ENCODE data around the gene ABHD6.

Gene ABHD6

DNA sequence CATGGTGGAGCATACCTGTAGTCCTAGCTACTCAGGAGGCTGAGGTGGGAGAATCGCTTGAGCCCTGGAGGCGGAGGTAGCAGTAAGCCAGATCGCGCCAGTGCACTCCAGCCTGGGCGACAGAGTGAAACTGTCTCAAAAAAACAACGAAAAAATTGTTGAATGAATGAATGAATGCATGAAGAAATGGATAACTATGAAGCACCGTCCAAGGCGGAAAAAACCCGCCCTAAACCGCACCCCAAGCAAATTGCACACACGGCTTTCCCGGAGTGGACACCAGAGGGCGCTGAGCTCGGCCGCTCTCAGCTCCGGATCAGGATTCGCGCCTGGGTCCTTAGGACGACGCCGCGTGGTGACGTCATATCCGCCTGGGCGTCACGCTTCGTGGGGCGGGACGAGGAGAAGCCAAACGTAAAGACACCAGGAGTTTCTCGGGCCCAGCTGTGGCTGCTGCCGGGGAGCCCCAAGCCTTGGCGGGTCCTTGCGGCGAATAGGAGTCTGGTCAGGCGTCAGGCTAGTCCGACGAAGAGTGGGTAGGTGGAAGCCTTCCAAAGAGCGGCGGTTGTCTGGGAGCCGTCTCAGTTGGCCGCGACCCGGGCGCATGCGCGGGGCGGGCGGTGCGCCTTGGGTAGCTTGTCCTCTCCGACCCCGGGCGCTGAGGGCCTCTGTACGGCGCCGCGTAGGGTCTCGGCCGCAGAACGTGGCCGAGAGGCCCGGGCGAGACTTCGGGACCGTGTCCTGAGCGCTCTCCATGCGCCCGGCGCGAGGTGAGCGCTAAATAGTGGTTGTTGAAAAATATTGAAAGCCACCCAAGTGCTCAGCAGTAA lies 68.5 kb downstream of the ABHD6 start, which contains the start of the genes HTD2 and RPP14:
Gene HTD2, plus strand, starts transcription at position 639 of the 830 bp plus-strand sequence. CDS start 11,094 bp downstream, outside the sequence.
Gene RPP14, plus strand, starts transcription at position 364 of the 830 bp plus-strand sequence. CDS start 4,085 bp downstream, outside the sequence.
- ChIA-PET POLR2A (interaction anchor here (0.7 to 2.1 kb wide), 34 partner anchors 9 to 349 kb away, joined by 3 to 18 read pairs (median 4); partner anchors contain the start of genes ABHD6, KCTD6 and PDHB), CTCF (interaction anchor here (0.5 to 4.6 kb wide), 14 partner anchors 10 to 227 kb away, joined by 3 to 21 read pairs (median 4); partner anchors contain the start of gene KCTD6)
- TF ChIP-seq BHLHE40 (IDR thresholded peaks at IDR 0.05; ENCODE audit: borderline replicate concordance): no peak
- peak; percentile 77 for TF ChIP-seq L3MBTL2 (conservative IDR thresholded peaks at IDR 0.05)
- TF ChIP-seq, protein P1, sequence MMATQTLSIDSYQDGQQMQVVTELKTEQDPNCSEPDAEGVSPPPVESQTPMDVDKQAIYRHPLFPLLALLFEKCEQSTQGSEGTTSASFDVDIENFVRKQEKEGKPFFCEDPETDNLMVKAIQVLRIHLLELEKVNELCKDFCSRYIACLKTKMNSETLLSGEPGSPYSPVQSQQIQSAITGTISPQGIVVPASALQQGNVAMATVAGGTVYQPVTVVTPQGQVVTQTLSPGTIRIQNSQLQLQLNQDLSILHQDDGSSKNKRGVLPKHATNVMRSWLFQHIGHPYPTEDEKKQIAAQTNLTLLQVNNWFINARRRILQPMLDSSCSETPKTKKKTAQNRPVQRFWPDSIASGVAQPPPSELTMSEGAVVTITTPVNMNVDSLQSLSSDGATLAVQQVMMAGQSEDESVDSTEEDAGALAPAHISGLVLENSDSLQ (IDR thresholded peaks at IDR 0.05): no peak
- DNase-seq (ENCODE audit: extremely low spot score): peak; percentile 98

DNA sequence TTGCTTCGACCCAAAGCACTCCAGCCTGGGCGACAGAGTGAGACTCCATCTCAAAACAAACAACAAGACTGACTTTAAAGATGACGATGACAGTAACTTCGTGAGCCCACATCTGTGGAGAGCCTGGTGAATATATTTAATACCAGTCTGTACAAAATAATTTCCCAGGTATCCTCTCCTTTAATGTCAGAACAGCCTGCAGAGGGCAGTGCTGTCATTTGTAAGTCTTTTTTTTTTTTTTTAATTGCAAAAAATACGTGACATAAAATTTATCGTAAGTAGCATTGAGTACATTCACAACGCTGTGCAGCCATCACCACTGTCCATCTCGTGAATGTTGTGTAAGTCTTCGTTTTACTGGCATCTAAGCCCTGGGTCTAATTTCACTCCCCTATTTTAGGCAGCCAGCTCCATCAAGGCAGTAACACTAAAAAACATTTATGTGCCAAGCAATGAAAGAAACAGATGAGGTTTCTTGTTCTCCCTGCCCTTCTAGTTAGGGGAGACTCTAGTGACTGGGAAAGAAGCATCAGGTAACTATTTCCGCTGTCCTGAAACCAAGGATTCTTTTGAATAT lies 70.1 kb downstream of the ABHD6 start:
- POLR2A ChIA-PET: interaction anchor here (0.8 to 2.0 kb wide), 5 partner anchors 24 to 180 kb away, joined by 4 to 16 read pairs (median 5); no protein-coding TSS in a partner anchor
- CTCF ChIA-PET: interaction anchor here (0.6 to 4.6 kb wide), 13 partner anchors 8 to 726 kb away, joined by 3 to 21 read pairs (median 3); no protein-coding TSS in a partner anchor
- DNase-seq (ENCODE audit: extremely low spot score): no peak
- TF ChIP-seq ZNF384 (IDR thresholded peaks at IDR 0.05): peak; percentile 97
- no peak for TF ChIP-seq CTBP1 (IDR thresholded peaks at IDR 0.05; ENCODE audit: borderline replicate concordance)
- no peak for TF ChIP-seq LEF1 (IDR thresholded peaks at IDR 0.05; ENCODE audit: borderline replicate concordance)

DNA sequence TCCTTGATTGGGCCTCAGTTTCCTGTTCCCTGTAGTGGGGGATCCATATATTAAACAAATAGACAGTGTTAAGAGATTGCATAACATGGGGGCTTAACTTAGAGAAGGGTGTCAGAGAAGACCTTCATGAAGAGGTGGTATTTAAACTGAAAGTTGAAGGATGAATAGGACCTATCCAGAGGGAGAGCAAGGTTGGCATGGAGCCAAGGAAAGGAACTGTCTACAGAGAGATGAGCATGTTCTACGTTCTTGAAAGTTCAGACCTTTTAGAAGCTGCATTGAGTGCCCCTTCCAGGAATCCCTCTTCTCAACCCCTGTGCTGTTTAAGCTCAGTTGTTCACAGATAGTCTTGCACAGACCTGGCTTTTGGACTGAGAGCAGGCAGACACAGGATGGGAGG lies 71.1 kb downstream of the ABHD6 start:
- POLR2A ChIA-PET: no interaction called here
- CTCF ChIA-PET: interaction anchor here (0.6 to 4.6 kb wide), 3 partner anchors 120 to 446 kb away, joined by 4 to 21 read pairs (median 5); no protein-coding TSS in a partner anchor
- no peak for DNase-seq (ENCODE audit: extremely low spot score)
- no peak for TF ChIP-seq L3MBTL2 (conservative IDR thresholded peaks at IDR 0.05)

DNA sequence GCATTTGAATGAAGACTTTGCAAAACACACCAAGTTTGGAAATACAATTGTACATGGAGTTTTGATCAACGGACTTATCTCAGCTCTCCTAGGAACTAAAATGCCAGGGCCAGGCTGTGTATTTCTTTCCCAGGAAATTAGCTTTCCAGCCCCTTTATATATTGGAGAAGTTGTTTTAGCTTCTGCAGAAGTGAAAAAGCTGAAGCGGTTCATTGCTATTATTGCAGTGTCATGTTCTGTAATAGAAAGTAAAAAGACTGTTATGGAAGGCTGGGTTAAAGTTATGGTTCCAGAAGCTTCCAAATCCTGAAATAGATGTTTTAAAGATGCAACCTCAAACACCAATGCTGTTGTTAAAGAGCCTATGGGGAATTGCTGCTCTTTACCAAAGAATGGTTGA lies 80.2 kb downstream of the ABHD6 start:
- CTCF ChIA-PET: interaction anchor here (0.6 to 2.3 kb wide), 2 partner anchors 97 to 298 kb away, joined by 6 to 10 read pairs; no protein-coding TSS in a partner anchor
- POLR2A ChIA-PET: interaction anchor here (0.9 to 3.5 kb wide), 2 partner anchors 11 to 17 kb away, joined by 5 to 18 read pairs; partner anchors contain the start of genes HTD2 and RPP14
- TF ChIP-seq LEF1 (IDR thresholded peaks at IDR 0.05; ENCODE audit: borderline replicate concordance) (no peak), ELF4 (IDR thresholded peaks at IDR 0.05) (no peak), BHLHE40 (IDR thresholded peaks at IDR 0.05; ENCODE audit: borderline replicate concordance) (no peak), NFRKB (IDR thresholded peaks at IDR 0.05) (no peak), SUZ12 (IDR thresholded peaks at IDR 0.05) (no peak), FOXM1 (IDR thresholded peaks at IDR 0.05; ENCODE audit: borderline replicate concordance) (no peak), TARDBP (IDR thresholded peaks at IDR 0.05) (no peak), L3MBTL2 (conservative IDR thresholded peaks at IDR 0.05) (no peak)
- DNase-seq (ENCODE audit: extremely low spot score): no peak

DNA sequence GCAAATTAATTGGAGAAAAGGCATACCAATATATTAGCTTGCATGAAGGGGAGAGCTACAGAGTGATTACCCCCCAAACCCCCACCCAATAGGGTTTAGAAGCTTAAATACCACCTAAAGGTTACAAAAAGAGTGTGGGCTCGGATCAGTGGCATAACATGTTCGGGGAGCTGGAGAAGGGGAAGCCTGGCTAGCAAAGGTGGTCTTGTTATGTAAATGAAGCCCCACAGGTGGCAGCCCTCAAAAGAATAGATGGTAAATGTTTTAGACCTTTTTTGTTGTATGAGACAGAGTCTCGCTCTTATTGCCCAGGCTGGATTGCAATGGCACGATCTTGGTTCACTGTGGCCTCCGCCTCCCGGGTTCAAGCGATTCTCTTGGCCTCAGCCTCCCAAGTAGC lies 84.2 kb downstream of the ABHD6 start:
- TF ChIP-seq FOXM1 (IDR thresholded peaks at IDR 0.05; ENCODE audit: borderline replicate concordance): no peak
- TF ChIP-seq SUZ12 (IDR thresholded peaks at IDR 0.05): no peak
- TF ChIP-seq LEF1 (IDR thresholded peaks at IDR 0.05; ENCODE audit: borderline replicate concordance): no peak
- TF ChIP-seq L3MBTL2 (conservative IDR thresholded peaks at IDR 0.05): no peak
- TF ChIP-seq HDGF (IDR thresholded peaks at IDR 0.05; ENCODE audit: borderline replicate concordance): no peak
- no peak for TF ChIP-seq TARDBP (IDR thresholded peaks at IDR 0.05)
- ChIA-PET CTCF (interaction anchor here (0.6 to 1.1 kb wide), 2 partner anchors 101 to 134 kb away, joined by 3 to 4 read pairs; no protein-coding TSS in a partner anchor), POLR2A (no interaction called here)
- no peak for DNase-seq (ENCODE audit: extremely low spot score)

DNA sequence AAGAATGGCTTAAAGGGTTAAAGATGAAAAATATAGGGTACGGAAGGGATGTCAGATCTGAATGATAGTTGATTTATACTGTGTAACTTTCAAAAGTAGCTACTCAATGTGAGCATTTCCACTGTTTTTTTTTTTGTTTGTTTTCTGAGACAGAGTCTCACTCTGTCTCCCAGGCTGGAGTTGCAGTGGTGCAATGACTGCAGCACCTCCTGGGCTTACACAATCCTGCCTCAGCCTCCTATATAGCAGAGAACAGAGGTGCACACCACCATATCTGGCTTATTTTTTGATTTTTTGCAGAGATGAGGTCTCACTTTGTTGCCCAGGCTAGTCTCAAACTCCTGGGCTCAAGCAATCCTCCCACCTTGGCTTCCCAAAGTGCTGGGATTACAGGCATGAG lies 85.2 kb downstream of the ABHD6 start:
- no peak for DNase-seq (ENCODE audit: extremely low spot score)
- TF ChIP-seq FOXA1 (IDR thresholded peaks at IDR 0.05) (no peak), LEF1 (IDR thresholded peaks at IDR 0.05; ENCODE audit: borderline replicate concordance) (no peak), BHLHE40 (IDR thresholded peaks at IDR 0.05; ENCODE audit: borderline replicate concordance) (no peak), ZNF384 (IDR thresholded peaks at IDR 0.05) (no peak), ARNT (IDR thresholded peaks at IDR 0.05) (no peak), HDGF (IDR thresholded peaks at IDR 0.05; ENCODE audit: borderline replicate concordance) (no peak), L3MBTL2 (conservative IDR thresholded peaks at IDR 0.05) (no peak), FOXK2 (IDR thresholded peaks at IDR 0.05) (no peak), ELF4 (IDR thresholded peaks at IDR 0.05) (no peak), CTBP1 (IDR thresholded peaks at IDR 0.05; ENCODE audit: borderline replicate concordance) (no peak)
- POLR2A ChIA-PET: no interaction called here
- CTCF ChIA-PET: interaction anchor here (1.1 kb wide), 1 partner anchor 100 kb away, joined by 4 read pairs; no protein-coding TSS in a partner anchor

DNA sequence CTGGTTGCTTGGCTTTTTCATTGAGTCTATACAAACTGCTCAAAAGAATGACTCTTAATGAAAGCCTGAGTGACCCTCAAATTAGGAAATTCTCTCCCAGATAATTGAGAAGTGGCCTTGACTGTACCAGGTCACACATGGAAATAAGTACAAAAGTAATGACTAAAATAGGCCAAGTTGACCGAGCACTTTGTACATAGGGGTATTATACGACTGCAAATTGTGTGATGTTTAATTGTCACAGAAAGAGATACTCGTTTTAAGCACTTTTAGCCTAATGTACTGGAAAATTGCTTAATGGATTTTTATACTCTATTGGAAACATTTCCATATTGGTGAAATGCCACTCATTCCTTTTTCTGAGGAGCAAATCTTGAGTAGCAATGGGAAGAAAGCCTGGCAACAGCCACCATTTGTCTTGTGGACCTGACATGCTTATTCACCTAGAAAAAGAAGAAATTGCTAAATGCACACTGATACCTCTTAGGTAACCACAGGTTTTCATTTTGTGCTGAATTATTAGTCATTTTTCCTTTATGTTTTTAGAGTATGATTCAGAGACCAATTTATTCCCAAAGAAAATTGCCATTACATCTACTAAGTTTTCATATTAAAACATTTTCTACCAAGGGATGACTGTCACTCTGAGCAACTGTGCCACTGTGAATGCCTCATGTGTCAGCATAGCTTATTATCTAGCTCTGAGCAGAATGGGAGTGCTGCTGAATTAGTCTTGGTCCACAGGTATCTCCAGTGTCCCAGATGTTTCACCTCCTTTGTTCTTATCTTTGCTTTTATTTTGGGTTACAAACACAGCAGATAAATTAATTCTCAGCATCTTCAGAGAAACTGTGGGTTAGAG lies 86.2 kb downstream of the ABHD6 start:
- POLR2A ChIA-PET: no interaction called here
- TF ChIP-seq TARDBP (IDR thresholded peaks at IDR 0.05) (no peak), FOXK2 (IDR thresholded peaks at IDR 0.05) (no peak), ARNT (IDR thresholded peaks at IDR 0.05) (no peak), BHLHE40 (IDR thresholded peaks at IDR 0.05; ENCODE audit: borderline replicate concordance) (no peak), CTBP1 (IDR thresholded peaks at IDR 0.05; ENCODE audit: borderline replicate concordance) (no peak), SP1 (IDR thresholded peaks at IDR 0.05) (no peak), L3MBTL2 (conservative IDR thresholded peaks at IDR 0.05) (no peak), NFRKB (IDR thresholded peaks at IDR 0.05) (no peak), LEF1 (IDR thresholded peaks at IDR 0.05; ENCODE audit: borderline replicate concordance) (no peak), HDGF (IDR thresholded peaks at IDR 0.05; ENCODE audit: borderline replicate concordance) (no peak), SUZ12 (IDR thresholded peaks at IDR 0.05) (no peak), FOXA1 (IDR thresholded peaks at IDR 0.05) (no peak), ZNF384 (IDR thresholded peaks at IDR 0.05) (no peak), FOXM1 (IDR thresholded peaks at IDR 0.05; ENCODE audit: borderline replicate concordance) (no peak), ELF4 (IDR thresholded peaks at IDR 0.05) (no peak)
- TF ChIP-seq, protein P1 (IDR thresholded peaks at IDR 0.05): no peak
- no peak for DNase-seq (ENCODE audit: extremely low spot score)
- CTCF ChIA-PET: interaction anchor here (0.6 kb wide), 1 partner anchor 16 kb away, joined by 3 read pairs; no protein-coding TSS in a partner anchor
